H1 (cell line): ENCODE measurements around the gene TPPP3. TPM values are rescaled to one million over a fixed set of nuclear protein-coding genes. Genes with fewer than 3 reads are reported as not detected.

Experiments used
- ASH2L ChIP-seq: fragments of 200-600, 300-600 bp; sonication (generic); IDR thresholded peaks from one replicate; pipeline ENCODE4 v1.7.1; 2017; ENCODE audit warnings: low read length
- CBX5 ChIP-seq: fragments of 300-800, 300-1000 bp; sonication (generic); IDR thresholded peaks from 2 replicates; pipeline ENCODE4 v1.7.1; 2016; ENCODE audit warnings: antibody characterized with exemption, low read length, low read depth
- CREB1 ChIP-seq: IDR thresholded peaks from 2 replicates; pipeline ENCODE4 v1.6.1; 2012; ENCODE audit warnings: inconsistent platforms
- EZH2 ChIP-seq: fragments of 200-600 bp; sonication (generic); IDR thresholded peaks from 2 replicates; pipeline ENCODE4 v1.7.1; 2012; ENCODE audit warnings: low read depth, mild to moderate bottlenecking, moderate library complexity, low read length, inconsistent platforms; ENCODE audit not compliant: severe bottlenecking
- FOSL1 ChIP-seq: IDR thresholded peaks from 2 replicates; pipeline ENCODE4 v1.6.1; 2011; ENCODE audit warnings: mild to moderate bottlenecking, low read depth, low read length, moderate library complexity; ENCODE audit not compliant: insufficient read depth
- HDAC2 ChIP-seq, 2 experiments: fragments of 300-600 bp in 1 of 2; sonication (generic) in 1 of 2; IDR thresholded peaks; 2 replicates each; pipeline ENCODE4 v1.6.1; 2011 to 2012; ENCODE audit warnings: low read depth in 2 of 2, low read length in 2 of 2, mild to moderate bottlenecking in 2 of 2, moderate library complexity in 2 of 2, borderline replicate concordance in 1 of 2, inconsistent platforms in 1 of 2
- JUND ChIP-seq: IDR thresholded peaks from 2 replicates; pipeline ENCODE4 v1.6.1; 2011; ENCODE audit warnings: mild to moderate bottlenecking, improper control_type of control experiment, low read length
- KDM4A ChIP-seq: IDR thresholded peaks from one replicate; pipeline ENCODE4 v1.7.1; 2012; ENCODE audit warnings: low read depth, mild to moderate bottlenecking, moderate library complexity, low read length, inconsistent platforms; ENCODE audit not compliant: severe bottlenecking
- MAFK ChIP-seq: IDR thresholded peaks from 2 replicates; pipeline ENCODE4 v1.6.1; 2012; ENCODE audit warnings: low read depth, mild to moderate bottlenecking, improper control_type of control experiment, low read length
- POLR2AphosphoS5 ChIP-seq: IDR thresholded peaks from 2 replicates; pipeline ENCODE4 v1.6.1; 2011; ENCODE audit warnings: low read depth, low read length
- RAD21 ChIP-seq, 2 experiments: IDR thresholded peaks in 1 of 2; conservative IDR thresholded peaks in 1 of 2; 2 replicates each; pipeline ENCODE4 v1.6.1; 2011; ENCODE audit warnings: low read depth in 2 of 2, low read length in 2 of 2, improper control_type of control experiment in 1 of 2, inconsistent platforms in 1 of 2, mild to moderate bottlenecking in 1 of 2, moderate library complexity in 1 of 2
- SAP30 ChIP-seq: fragments of 300-600 bp; sonication (generic); IDR thresholded peaks from 2 replicates; pipeline ENCODE4 v1.7.1; 2012; ENCODE audit warnings: low read length, moderate library complexity, mild to moderate bottlenecking, inconsistent platforms; ENCODE audit not compliant: insufficient read depth, insufficient replicate concordance
- SIRT6 ChIP-seq: IDR thresholded peaks from one replicate; pipeline ENCODE4 v1.7.1; 2012; ENCODE audit warnings: low read length, inconsistent platforms
- SP2 ChIP-seq: IDR thresholded peaks from 2 replicates; pipeline ENCODE4 v1.6.1; 2012; ENCODE audit warnings: mild to moderate bottlenecking, low read length, inconsistent platforms
- TAF1 ChIP-seq: IDR thresholded peaks from 2 replicates; pipeline ENCODE4 v1.6.1; 2011; ENCODE audit warnings: mild to moderate bottlenecking, low read depth, low read length
- TAF7 ChIP-seq: optimal IDR thresholded peaks from 2 replicates; pipeline ENCODE3; 2011; ENCODE audit warnings: low read depth, mild to moderate bottlenecking, inconsistent platforms, low read length, moderate library complexity, borderline replicate concordance
- polyA plus RNA-seq, 7 experiments: library from polyadenylated mRNA; depleted of rRNA in 3 of 7; stranded (reverse) in 5 of 7; unstranded in 2 of 7; fragments of >200 nt in 5 of 7; fragments of 200-250 nt in 2 of 7; gene quantifications; 1 replicate in 5 of 7; 2 replicates in 1 of 7; 4 replicates in 1 of 7; pipeline versions ENCODE4 v1.2.1 to v1.2.3, GENCODE V29; 2011 to 2013; ENCODE audit warnings: missing spikeins in 2 of 7, mixed read lengths in 2 of 7
- total RNA-seq: library from RNA; stranded (reverse); fragmentation: NEBNext Ultra II Directional; extraction: Animal tissue kit (Norgen Biotek cat#: 25700); gene quantifications from 2 replicates; pipeline ENCODE4 v1.2.1, GENCODE V29; 2021
- TF ChIP-seq, protein P1 (sequence below): IDR thresholded peaks from 2 replicates; pipeline ENCODE4 v1.6.1; 2011; ENCODE audit warnings: low read depth, mild to moderate bottlenecking, low read length; ENCODE audit not compliant: insufficient read depth

The TPPP3 gene
- total and polyA plus RNA-seq, 2 of the 8 experiments (the other 6 are each of a cell fraction or from before 2014, with no cell fraction given) = 0.77 to 1.0 TPM

DNA sequence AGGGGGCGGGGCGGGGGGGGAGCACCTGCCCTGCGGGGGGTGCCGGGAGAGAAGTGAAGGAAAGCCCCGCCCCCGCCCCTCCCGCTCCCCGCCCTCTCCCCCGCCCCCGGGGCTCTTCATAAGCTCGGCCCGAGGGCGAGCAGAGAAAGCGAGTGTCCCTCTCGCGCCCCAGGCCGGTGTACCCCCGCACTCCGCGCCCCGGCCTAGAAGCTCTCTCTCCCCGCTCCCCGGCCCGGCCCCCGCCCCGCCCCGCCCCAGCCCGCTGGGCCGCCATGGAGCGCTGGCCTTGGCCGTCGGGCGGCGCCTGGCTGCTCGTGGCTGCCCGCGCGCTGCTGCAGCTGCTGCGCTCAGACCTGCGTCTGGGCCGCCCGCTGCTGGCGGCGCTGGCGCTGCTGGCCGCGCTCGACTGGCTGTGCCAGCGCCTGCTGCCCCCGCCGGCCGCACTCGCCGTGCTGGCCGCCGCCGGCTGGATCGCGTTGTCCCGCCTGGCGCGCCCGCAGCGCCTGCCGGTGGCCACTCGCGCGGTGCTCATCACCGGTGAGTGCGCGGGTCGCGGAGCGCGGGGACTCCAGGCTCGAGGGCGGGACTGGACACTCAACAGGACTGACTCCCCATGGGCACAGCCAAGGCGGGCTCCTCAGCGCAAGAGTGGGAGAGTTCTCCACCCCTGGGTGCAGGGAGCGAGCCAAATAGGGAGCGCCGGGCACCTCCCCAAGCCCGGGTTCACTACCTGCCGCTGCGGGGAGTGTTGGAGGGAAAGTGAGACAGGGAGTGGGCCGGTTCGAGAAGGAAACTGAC, 37.9 kb upstream of the TPPP3 start, which contains the start of gene HSD11B2 (continued):
- TF ChIP-seq FOSL1 = no peak
- TF ChIP-seq RAD21 (IDR thresholded peaks at IDR 0.05 in 1 of 2, conservative IDR thresholded peaks at IDR 0.05 in 1 of 2; ENCODE audit: low read depth in 2 of 2, low read length in 2 of 2) = no peak; a peak in 1 of 4 replicates
- TF ChIP-seq, protein P1, sequence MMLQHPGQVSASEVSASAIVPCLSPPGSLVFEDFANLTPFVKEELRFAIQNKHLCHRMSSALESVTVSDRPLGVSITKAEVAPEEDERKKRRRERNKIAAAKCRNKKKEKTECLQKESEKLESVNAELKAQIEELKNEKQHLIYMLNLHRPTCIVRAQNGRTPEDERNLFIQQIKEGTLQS = no peak
- TF ChIP-seq CREB1 = no peak
- no peak for TF ChIP-seq SP2
- TF ChIP-seq TAF7 = no peak
- no peak for TF ChIP-seq MAFK
- TF ChIP-seq CBX5 = no peak
- no peak for TF ChIP-seq ASH2L
- TF ChIP-seq SAP30 = no peak
- no peak for TF ChIP-seq EZH2
- TF ChIP-seq KDM4A = peak; percentile 93
- no peak for TF ChIP-seq JUND
- no peak; the same call in 1 of the 2 replicates for TF ChIP-seq POLR2AphosphoS5
- TF ChIP-seq TAF1 = peak; percentile 50; the same call in 1 of the 2 replicates
- no peak for TF ChIP-seq HDAC2 (IDR thresholded peaks at IDR 0.05; ENCODE audit: borderline replicate concordance in 1 of 2, low read depth in 2 of 2, low read length in 2 of 2)
- TF ChIP-seq SIRT6 = no peak
